Cardiac fibroblast (primary cell): ENCODE measurements around the gene FBXW4.

Source experiments
- DNase-seq, 2 donors: peaks; one replicate each; pipeline versions ENCODE4 v3.0.0 to v3.0.0-alpha.2; 2010; ENCODE audit warnings: low read depth in 2 of 2
- H3K4me3 ChIP-seq, 2 donors: replicated peaks in 1 of 2; 1 replicate in 1 of 2; 2 replicates in 1 of 2; pipeline ENCODE4 v1.5.1; 2011; ENCODE audit warnings: low read depth in 2 of 2, low read length in 2 of 2, mild to moderate bottlenecking in 2 of 2, moderate library complexity in 1 of 2
- TF ChIP-seq, protein P1 (sequence below): IDR thresholded peaks from one replicate; pipeline ENCODE4 v1.5.1; 2011; ENCODE audit warnings: low read depth, mild to moderate bottlenecking, low read length, inconsistent platforms

Gene FBXW4

DNA sequence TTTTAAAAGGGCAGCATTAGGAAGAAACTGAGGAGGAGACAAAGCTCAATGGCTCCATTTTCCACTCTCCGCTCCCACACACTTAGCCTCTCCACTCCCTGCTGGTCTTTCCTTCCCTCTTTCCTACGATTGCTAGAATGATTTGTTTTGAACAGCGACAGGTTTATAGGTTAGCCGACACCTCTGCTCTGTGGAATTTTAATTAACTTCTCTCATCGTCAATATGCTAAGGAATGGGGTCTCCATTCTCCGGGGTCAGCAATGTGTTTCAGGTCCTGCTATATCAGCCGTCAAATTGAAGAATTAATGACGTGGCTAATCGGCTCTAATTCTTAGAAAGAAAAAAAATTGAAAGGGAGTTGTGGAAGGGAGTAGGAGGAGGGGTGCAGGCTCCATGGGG is 28.9 kb downstream of the FBXW4 start:
- DNase-seq: no peak
- no peak overlapping the region for H3K4me3 ChIP-seq
- TF ChIP-seq, protein P1, sequence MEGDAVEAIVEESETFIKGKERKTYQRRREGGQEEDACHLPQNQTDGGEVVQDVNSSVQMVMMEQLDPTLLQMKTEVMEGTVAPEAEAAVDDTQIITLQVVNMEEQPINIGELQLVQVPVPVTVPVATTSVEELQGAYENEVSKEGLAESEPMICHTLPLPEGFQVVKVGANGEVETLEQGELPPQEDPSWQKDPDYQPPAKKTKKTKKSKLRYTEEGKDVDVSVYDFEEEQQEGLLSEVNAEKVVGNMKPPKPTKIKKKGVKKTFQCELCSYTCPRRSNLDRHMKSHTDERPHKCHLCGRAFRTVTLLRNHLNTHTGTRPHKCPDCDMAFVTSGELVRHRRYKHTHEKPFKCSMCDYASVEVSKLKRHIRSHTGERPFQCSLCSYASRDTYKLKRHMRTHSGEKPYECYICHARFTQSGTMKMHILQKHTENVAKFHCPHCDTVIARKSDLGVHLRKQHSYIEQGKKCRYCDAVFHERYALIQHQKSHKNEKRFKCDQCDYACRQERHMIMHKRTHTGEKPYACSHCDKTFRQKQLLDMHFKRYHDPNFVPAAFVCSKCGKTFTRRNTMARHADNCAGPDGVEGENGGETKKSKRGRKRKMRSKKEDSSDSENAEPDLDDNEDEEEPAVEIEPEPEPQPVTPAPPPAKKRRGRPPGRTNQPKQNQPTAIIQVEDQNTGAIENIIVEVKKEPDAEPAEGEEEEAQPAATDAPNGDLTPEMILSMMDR: no peak

DNA sequence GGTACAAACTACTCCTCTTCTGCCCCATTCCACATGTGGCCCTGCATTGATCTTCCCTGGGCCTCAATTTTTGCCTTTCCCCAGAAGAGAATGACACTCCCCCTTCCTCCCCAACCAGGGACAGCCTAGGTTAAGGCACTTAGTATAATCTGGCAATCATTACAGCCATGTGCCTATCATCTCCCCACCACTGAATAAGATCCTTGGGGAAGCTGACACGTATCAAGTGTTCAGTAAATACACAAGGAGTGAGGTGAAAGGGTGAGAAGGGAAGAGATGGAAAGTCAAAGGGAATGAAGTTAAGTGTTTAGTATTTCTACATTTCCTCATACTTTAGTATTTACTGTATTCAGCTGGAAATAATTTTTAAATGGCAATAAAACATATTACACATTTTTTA is 31.9 kb downstream of the FBXW4 start:
- DNase-seq: no peak
- H3K4me3 ChIP-seq: no peak overlapping the region
- TF ChIP-seq, protein P1: no peak

DNA sequence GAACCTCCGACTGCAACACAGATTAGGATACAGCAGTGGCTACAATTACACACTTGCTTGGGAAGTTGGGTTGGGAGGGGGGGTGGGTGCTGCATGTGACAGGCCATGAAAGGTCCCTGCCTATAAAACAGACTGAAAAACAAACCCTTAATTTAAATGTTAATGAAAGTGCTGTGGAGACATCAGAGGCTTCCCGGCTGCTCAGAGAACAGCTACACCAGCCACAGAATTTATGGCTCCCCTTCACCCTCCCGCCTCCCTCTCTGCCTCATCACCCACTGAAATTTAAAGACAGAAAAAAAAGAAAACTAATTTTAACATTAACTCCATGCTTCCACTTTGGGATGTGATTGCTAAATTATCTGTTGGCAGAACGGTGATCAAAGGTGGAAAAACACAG is 34.7 kb downstream of the FBXW4 start:
- DNase-seq: no peak
- TF ChIP-seq, protein P1: no peak
- H3K4me3 ChIP-seq: no peak overlapping the region

DNA sequence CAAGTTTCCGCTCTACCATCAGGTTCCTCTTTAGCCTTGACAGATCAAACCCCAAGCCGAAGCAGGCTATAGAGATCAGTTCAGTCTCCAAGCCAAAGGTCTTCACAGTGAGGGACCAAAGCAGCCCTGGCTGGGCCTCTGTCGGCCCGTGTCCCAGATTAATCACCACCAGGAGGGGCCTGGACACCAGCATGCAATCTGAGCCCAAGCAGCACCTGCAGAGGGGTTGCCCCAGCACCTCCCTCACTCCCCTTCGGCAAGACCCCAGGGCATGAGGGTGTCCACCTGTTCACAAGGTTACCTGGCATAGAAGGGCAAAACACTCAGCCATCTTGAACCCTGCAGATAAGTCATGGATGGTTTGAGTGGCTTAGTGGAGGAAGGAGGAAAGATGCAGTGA is 36.0 kb downstream of the FBXW4 start:
- no peak overlapping the region for H3K4me3 ChIP-seq
- TF ChIP-seq, protein P1: no peak
- no peak for DNase-seq

DNA sequence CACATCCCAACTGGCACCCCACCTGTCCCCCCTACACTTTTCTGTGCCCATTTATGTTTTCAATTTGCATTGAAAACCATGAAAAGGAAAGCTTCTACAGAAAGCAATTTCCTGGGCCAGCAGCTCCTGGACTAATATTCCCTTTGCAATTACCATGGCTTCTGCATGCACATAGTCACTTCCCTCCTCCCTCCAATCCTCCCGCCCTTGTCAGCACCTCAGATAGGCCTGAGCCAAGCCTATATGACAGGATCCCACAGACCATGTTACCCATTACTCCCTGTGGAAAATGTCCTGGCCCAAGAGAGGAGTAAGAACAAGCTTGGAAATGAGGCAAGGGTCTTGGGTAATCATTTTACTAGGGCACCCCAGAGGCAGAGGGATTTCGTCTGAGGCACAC is 38.1 kb downstream of the FBXW4 start:
- TF ChIP-seq, protein P1: no peak
- H3K4me3 ChIP-seq: no peak overlapping the region
- DNase-seq: peak in 1 of 2 donors; percentile 27

DNA sequence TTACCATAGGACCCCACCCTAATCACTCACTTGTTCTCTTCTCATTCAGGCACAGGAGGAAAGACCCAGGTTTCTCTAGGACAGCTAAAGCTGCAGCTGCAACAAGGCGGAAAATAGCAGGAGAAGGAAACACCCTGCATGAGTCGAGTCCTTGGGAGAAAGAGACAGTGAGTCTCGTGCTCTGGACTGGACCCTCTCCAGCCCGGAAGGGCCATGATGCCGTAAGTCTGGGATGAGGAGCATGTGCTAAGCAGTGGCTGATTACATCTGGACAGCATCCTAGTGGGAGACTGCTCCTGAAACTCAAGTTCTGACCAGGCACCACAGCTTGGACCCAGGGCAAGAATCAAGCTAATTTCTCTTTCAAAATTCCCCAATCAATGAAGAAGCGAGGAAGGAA is 39.4 kb downstream of the FBXW4 start:
- no peak overlapping the region for H3K4me3 ChIP-seq
- peak; percentile 3 to 18 for DNase-seq
- TF ChIP-seq, protein P1: no peak

DNA sequence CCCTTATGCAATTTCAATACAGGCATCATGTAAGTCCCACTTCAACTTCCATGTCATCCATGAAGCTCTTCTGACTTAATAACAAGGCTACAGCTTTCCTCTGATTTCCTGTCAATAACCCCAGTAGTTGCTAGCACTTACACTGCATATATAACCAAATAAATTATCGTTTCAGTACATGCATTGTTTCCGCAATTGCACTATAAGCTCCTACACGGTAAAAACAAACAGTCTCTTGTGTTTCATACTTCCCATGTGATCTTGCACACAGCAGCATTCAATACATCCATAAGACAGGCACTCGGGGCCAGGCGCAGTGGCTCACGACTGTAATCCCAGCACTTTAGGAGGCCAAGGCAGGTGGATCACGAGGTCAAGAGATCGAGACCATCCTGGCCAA is 41.4 kb downstream of the FBXW4 start:
- H3K4me3 ChIP-seq: no peak overlapping the region
- TF ChIP-seq, protein P1: no peak
- DNase-seq: no peak
